DMS114 treated with DMSO at 0.1 percent for 48 hours (cell line): Measurements from ENCODE around the gene APBA1.
A peak's percentile ranks its signal among the peaks of the same experiment; 100 is the strongest.

ENCODE experiments used
- DNase-seq: peaks from one replicate; lab custom pipeline; 2025; ENCODE audit not compliant: unreplicated experiment; lab: John Stamatoyannopoulos, UW

APBA1 gene

GRCh38 chr9:69579760-69580581 lies 92.2 kb downstream of the APBA1 start:
- no peak for DNase-seq

GRCh38 chr9:69579032-69579758 lies 93.0 kb downstream of the APBA1 start:
- DNase-seq = no peak

GRCh38 chr9:69578026-69578425 lies 94.1 kb downstream of the APBA1 start:
- DNase-seq = no peak

- no peak for DNase-seq
These were observed 95.0 kb downstream of the APBA1 start for GRCh38 chr9:69577123-69577522.

- no peak for DNase-seq
These were observed 98.1 kb downstream of the APBA1 start for GRCh38 chr9:69574057-69574456.

- DNase-seq = no peak
These were observed 98.5 kb downstream of the APBA1 start for GRCh38 chr9:69573651-69574050.

- no peak for DNase-seq
These were observed 99.6 kb downstream of the APBA1 start for GRCh38 chr9:69572611-69573010.

GRCh38 chr9:69571032-69571431 lies 101.1 kb downstream of the APBA1 start:
- DNase-seq = no peak

- no peak for DNase-seq
These were observed 102.3 kb downstream of the APBA1 start for GRCh38 chr9:69569738-69570451.

- no peak for DNase-seq
These were observed 107.6 kb downstream of the APBA1 start for GRCh38 chr9:69564557-69564956.

GRCh38 chr9:69559126-69559525 lies 113.0 kb downstream of the APBA1 start:
- no peak for DNase-seq

GRCh38 chr9:69556707-69557106 lies 115.5 kb downstream of the APBA1 start:
- DNase-seq = no peak

- no peak for DNase-seq
These were observed 116.4 kb downstream of the APBA1 start for GRCh38 chr9:69555802-69556201.

GRCh38 chr9:69554945-69555344 lies 117.2 kb downstream of the APBA1 start:
- DNase-seq = no peak

GRCh38 chr9:69549310-69550202 lies 122.6 kb downstream of the APBA1 start:
- DNase-seq = no peak

- no peak for DNase-seq
These were observed 123.5 kb downstream of the APBA1 start for GRCh38 chr9:69548681-69549080.

GRCh38 chr9:69546265-69546664 lies 125.9 kb downstream of the APBA1 start:
- peak; percentile 9 for DNase-seq

- no peak for DNase-seq
These were observed 129.0 kb downstream of the APBA1 start for GRCh38 chr9:69542942-69543704.

- DNase-seq = no peak
These were observed 130.1 kb downstream of the APBA1 start for GRCh38 chr9:69542058-69542457.

- DNase-seq = no peak
These were observed 136.3 kb downstream of the APBA1 start for GRCh38 chr9:69535911-69536310.
